ENCODE measurements around the gene RAD9A.

RAD9A gene

GRCh38 chr11:67441098-67441563 lies 49.3 kb downstream of the RAD9A start:
- no peak for DNase-seq (ENCODE audit: low spot score)

- no peak for DNase-seq (ENCODE audit: low spot score)
Measured at GRCh38 chr11:67441731-67442351, 50.1 kb downstream of the RAD9A start.

GRCh38 chr11:67442504-67443404 lies 51.0 kb downstream of the RAD9A start:
- no peak for DNase-seq (ENCODE audit: low spot score)

DNA sequence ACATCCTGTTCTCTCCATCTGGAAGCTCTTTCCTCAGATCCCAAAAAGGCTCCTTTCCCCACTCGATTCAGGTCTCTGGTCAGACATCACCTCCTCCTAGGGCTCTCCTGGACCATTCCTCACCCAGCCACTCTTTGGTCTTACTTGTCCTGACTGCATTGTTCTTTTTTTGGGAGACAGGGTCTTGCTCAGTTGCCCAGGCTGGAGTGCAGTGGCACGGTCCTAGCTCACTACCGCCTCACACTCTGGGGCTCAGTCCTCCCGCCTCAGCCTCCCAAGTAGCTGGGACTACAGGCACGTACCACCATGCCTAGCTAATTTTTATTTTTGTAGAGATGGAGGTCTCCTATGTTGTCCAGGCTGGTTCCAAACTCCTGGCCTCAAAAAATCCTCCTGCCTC lies 53.7 kb downstream of the RAD9A start:
- DNase-seq (ENCODE audit: low spot score): no peak

Data from putamen (tissue), 1 donor.